ENCODE data around the gene FCRL2.
"Not testable (repeated sequence)": the region's sequence is repeated elsewhere in the genome, so short reads cannot be mapped to it uniquely, and the experiment has no call there.

Gene FCRL2

DNA sequence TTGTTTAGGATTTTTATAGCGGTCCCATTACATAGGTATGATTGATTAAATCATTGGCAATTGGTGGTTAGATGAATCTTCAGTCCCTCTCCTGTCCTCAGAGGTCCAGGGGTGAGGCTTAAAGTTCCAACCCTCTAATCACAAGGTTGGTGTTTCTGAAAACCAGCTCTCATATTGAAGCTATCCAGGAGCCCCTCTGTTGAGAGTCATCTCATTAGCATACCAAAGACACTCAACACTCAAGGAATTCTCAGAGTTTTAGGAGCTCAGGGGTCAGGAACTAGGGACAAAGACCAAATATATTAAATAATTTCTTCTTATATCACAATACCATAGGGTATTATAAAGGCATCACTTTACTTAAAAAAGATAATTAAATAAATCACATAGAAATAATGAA, 23.3 kb downstream of the FCRL2 start:
- DNase-seq (ENCODE audit: low read depth), result no peak

DNA sequence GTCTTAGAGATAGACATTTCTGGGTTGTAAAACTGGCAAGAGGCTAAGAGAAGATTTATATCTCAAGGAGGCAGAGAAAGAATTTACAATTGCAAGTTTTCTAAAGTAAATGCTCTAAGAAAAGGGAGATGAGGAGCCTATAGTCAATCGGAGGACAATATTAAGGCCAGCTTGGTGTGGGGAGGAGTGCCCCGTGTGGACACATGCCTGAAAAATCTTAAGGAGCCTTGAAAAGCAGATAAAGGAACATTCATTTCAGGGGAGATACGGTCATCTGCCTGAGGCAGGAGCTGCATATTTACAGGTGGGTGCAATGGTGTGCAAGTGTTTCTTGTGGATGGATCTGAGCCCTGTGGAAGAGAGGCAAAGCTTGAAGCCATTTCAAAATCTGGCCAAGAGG, 25.6 kb downstream of the FCRL2 start:
- no peak for DNase-seq (ENCODE audit: low read depth)

DNA sequence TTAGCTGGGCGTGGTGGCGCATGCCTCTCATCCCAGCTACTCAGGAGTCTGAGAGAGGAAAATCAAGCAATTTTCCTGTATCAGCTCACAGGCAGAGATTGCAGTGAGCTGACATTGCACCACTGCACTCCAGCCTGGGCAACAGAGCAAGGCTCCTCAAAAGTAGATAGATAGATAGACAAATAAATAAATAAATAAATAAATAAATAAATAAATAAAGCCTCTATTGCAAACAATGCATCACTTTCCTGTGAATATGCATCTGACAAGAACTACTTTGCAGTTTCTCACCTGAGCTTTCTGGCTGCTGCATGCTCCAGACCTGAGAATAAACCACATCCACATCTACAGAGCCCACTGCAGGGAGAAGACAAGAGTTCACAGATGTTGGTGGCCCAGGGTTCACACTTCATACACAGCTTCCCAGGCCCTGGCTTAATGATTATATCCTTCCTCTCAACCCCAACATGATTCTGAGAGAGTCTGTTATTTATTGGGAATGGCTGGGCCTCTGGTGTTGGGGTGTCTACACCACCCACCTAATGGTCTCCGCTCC, 28.6 kb downstream of the FCRL2 start:
- DNase-seq (ENCODE audit: low read depth), result no peak

DNA sequence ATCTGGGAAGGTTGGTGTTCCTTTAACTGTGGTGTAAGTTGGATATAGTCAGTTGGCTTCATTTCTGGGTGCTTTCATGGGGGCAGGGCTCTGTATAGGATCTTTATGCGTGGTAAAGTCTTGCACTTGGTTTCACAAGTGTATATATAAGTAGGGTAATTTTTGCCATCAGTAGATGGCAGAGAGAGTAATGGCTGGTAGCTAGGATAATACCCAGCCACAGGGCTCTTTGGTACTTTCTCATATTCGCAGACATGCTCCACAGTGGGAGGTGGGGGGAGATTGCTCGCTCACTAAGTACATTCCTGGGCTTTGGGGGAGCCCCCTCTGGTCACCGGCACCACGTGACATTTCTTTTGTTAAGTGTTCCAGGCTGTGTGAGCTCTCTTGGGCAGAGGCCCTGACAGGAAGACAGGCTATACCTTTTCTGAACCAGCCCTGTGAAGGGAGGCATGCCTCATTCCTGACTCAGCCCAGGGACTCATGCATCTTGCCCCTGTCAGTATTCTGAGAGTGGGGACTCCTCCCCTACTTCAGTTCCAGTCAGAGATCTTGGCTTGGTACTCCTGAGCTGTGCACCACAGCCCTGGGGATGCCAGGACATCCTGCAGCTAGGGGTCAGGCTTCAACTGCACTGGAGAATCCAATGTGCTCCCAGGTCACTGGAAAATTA, 37.6 kb downstream of the FCRL2 start:
- DNase-seq (ENCODE audit: low read depth), result no peak

DNA sequence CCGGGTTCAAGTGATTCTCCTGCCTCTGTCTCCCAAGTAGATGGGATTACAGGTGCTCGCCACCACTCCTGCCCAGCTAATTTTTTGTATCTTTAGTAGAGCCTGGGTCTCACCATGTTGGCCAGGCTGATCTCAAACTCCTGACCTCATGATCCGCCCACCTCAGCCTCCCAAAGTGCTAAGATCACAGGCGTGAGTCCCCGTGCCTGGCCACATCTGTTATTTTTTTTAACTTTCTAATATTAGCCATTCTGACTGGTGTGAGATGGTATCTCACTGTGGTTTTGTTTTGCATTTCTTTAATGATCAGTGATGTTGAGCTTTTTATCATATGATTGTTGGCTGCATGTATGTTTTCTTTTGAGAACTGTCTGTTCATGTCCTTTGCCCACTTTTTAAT, 40.9 kb downstream of the FCRL2 start:
- not testable (repeated sequence) for DNase-seq (ENCODE audit: low read depth)

DNA sequence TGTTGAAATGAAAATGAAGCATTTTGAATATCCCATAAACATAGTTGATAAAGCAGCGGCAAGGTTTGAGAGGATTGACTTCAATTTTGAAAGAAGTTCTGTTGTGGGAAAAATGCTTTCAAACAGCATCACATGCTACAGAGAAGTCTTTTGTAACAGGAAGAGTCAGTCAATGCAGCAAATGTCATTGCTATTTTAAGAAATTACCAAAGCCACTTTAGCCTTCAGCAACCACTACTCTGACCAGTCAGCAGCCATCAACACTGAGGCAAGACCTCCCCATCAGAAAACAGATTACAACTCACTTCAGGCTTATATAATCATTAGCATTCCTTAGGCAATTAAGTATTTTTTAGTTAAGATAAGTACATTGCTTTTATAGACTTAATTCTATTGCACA, 42.6 kb downstream of the FCRL2 start:
- no peak for DNase-seq (ENCODE audit: low read depth)

DNA sequence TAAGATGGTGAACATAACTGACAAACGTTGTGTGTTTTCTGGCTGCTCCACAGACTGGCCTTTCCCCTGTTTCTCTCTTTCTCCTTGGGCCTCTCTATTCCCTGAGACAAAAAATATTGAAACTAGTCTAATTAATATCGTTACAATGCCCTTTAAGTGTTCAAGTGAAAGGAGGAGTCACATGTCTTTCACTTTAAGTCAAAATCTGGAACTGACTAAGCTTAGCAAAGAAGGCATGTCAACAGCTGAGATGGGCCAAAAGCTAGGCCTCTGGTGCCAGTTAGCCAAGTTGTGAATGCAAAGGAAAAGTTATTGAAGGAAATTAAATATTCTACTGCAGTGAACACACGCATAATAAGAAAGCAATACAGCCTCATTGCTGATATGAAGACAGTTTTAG, 44.2 kb downstream of the FCRL2 start:
- DNase-seq (ENCODE audit: low read depth), result no peak

DNA sequence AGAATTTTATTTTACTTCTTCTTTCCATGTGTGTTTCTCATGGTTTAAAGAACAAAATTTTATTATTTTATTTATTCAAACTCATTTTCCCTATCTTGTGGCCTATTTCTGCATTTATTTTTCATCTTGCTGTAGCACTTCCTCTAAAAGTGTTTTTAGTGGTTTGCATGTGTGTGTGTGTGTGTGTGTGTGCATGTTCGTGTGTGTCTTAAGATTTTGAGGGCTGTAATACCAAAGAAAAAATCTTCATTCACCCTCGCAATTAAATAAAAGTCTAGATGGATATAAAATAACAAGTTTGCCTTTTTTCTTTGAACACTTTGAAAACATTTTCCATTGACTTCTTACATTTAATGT, 51.7 kb downstream of the FCRL2 start:
- DNase-seq (ENCODE audit: low read depth), result no peak

DNA sequence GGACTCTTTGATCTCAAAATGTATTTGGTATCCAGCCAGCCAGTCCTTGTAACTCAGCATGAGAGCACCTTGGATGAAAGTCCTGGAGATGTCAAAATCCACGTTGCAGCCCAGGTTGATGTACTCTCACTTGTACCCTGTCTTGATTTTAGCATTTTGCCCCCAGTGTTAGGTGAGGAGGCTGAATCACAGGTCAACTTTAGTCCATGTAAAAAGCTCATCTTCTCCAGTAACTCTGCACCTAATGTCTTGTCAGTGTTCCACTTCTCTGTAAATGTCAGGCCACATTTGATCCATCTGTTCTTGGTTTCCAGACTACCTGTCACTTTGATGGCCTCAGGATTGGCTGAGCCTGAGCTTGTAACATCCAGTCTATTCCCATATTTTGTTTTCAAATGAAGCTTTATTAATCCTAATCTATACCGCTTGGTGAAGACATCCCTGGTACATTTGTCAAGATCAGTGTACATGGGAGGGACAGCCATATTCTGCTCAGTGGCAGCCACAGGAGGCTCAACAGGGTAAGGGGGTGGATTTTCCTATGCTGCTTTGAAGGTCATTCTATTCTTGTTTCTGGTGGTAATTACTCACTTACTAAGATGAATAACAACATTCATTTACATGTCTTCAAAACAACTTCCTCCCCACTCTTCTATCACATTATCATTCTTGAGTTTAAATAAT, 52.3 kb downstream of the FCRL2 start:
- no peak for DNase-seq (ENCODE audit: low read depth)

DNA sequence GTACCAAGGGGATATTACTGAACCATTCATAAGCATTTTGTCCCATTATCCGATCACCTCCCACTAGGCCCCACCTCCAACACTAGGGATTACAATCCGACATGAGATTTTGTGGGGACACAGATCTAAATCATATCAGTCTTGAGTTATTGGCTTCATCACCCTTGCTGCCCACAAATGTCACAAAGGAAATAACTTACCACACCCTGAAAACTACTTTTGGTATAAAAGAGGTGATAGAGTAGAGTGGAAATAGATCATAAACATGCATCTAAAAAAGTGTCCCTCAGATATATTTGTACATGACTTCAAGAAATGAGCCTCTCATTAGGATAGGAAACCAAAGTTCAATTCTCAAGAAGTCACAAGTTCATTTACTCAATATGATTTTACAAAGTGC, 53.8 kb downstream of the FCRL2 start:
- DNase-seq (ENCODE audit: low read depth), result no peak

DNA sequence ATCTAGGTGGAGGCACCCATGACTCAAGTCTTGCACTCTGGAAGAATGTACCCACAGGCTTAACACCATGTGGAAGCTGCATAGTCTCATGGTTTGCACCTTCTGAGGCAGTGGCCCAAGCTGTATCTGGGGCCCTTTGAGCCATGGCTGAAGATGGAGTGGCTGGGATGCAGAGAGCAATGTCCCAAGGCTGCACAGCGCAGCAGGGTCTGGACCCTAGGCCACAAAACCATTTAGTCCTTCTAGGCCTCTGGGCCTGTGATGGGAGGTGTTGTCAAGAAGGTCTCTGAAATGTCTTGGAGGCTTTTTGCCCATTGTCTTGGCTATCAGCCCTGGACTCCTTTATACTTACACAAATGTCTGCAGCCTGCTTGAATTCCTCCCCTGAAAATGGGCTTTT, 54.9 kb downstream of the FCRL2 start:
- no peak for DNase-seq (ENCODE audit: low read depth)

DNA sequence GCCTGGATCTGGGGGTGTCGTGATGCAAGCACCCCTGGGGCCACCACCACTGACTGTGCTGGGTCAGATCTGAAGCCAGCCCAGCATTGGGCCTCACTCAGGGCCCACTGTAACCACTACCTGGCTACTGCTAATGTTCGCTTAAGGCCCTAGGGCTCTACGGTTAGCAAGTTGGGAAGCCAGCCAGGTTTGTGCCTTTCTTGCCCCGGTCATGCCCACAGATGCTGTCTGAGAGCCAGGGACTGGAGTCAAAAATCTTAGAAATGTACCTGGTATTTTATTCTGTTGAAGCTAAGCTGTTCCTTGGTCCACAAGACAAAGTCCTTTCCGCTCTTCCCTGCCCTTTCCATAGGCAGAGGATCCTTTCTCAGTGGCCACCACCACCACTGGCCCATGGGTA, 61.2 kb downstream of the FCRL2 start:
- no peak for DNase-seq (ENCODE audit: low read depth)

DNA sequence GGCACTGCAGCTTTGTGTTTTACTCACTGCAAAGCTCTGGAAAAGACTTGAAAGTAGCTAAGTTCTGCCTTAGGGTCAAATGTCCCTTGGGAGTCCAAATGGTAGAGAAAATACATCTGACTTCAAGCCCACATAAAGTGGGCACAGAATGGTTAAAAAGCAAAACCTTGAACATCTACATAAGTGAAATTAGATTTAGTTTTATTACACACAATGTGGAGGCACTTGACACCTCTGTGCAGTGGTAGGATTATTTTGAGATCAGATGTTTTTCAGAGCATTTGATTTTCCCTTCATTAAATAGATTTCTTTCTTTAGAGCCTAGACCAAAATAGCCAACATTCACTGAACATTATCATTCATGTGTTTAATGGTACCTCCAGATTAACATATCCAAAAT, 65.1 kb downstream of the FCRL2 start:
- no peak for DNase-seq (ENCODE audit: low read depth)

DNA sequence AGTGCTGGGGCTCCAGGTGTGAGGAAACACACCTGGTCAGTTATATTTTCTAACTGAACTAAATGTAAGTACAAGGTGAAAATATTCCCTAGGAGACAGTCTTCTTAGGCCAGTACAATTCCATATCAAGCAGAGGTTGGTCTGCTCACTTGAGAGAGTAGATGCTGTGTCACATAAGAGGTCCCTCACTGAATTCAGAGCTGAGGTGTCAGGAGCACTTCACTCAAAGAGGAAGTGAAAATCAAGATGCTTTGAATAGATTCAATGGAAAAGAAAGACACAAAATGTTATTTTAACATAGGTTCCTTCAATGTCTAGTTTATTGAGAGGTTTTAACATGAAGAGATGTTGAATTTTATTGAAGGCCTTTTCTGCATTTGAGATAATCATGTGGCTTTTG, 72.1 kb downstream of the FCRL2 start:
- no peak for DNase-seq (ENCODE audit: low read depth)

DNA sequence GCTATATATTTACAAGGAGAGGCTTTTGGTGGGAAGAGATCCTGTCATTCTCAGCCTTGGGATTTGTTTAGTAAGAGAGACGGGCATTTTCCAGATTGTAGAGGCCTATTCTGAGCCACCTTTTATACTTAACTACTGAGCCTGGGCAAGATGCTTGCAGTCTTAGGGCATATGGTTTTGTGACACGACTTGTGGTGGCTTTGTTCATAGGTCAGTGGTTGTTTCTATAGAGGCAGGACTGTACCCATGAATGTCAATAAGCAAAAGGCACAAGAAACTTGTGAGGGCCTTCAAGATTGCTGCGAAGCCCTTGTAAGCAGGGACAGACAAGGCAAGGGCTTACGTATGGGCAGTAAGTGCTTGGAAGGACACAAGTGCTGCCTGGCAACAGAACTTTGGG, 73.0 kb downstream of the FCRL2 start:
- DNase-seq (ENCODE audit: low read depth), result no peak

DNA sequence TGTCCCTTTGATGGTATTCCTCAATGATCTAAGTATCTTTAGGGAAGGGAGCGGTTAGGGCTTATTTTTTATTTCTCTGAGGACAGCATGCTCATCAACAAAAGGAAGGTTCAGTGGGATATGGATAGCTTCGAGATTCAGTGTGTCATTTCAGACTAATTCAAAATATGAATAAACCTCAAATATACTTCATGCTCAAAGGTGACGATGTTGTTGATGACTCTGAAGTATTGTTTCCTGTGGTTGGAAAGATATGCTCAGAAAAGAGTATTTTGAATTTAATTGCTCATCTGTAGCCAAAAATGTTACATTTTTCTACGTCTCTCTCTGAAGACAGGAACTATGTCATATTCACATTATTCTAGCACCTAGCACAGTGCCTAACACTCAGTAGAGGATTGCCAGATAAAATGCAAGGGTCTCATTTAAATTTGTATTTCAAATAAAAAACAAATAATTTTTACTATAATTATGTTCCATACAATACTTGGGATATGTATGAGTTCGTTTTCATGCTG, 74.6 kb downstream of the FCRL2 start:
- DNase-seq (ENCODE audit: low read depth), result no peak

DNA sequence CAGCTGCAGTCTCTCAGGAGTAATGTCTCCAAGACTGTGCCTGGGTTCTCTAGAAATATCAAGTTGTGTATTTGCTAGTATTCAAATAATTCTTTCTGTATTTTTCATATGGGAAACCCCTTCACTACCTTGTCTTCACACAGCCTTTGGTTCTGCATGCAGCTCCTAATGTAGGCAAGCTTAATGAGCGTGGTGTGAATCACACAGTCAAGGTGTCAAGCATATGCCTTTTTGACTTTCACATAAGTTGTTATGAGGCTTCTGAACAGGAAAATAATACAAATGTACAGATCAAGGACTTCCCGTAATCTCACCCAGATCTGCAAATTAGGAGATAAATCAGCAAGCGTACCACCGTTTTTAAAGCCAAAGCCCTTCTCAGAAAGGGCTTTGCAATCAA, 76.2 kb downstream of the FCRL2 start, which contains the start of gene FCRL3:
Gene FCRL3 (minus strand): TSS at position 38 of the 400 bp plus-strand sequence. CDS start 280 bp downstream, outside the sequence.
- no peak for DNase-seq (ENCODE audit: low read depth)

DNA sequence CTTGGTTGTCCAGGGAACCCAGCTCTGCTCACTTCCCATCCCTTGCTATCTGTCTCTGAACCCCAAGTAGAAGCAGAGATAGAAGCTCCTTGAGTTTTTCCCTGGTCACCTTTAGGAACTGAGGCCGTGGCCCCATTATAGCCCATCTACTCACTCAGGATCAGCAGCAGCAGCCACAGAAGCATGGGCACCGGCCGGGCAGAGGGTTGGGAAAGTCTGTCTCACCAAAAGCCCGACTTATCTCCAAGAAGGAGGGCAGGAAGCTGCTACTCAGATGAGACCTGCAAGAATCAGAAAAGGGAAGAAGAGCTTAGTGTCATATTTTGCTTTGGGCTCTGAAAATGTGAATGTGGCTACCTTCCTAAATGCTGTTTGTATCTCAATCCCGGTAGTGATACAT, 76.6 kb downstream of the FCRL2 start:
- no peak for DNase-seq (ENCODE audit: low read depth)

DNA sequence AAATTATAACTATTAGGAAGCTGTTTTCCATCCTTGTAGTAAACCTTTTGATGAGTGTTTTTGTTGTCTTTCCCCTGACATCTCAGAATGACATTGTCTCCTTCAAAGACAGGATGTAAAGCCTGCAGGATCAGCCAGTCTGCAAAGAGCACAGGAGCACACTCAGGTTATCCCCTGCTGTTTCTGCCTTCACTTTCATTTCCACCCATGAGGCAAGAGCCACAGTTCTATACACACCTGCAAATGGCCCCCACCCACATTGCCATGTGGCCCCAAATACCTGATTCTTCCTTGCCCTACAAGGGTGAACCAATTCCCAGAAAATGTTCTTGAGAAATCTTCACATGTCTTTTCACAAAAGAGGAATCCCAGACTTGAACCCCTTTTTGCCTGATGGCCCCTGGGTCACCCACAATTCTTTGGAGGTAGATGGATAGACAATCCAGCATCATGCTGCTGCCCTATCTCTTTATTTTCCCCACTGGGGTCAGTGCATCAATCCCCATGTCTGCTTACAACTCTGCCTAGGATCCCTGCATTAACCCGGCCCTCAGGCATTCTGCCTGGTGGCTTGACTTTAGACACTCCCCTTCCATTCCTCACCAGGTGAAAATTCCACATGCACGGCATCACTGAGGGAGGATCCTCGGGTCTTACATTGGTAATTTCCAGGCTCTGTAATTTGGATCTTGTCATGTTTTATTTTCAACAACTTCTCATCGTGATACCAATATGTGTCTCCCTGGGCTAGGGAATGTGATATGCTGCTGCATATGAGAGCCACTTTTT, 79.0 kb downstream of the FCRL2 start:
- DNase-seq (ENCODE audit: low read depth), result no peak

DNA sequence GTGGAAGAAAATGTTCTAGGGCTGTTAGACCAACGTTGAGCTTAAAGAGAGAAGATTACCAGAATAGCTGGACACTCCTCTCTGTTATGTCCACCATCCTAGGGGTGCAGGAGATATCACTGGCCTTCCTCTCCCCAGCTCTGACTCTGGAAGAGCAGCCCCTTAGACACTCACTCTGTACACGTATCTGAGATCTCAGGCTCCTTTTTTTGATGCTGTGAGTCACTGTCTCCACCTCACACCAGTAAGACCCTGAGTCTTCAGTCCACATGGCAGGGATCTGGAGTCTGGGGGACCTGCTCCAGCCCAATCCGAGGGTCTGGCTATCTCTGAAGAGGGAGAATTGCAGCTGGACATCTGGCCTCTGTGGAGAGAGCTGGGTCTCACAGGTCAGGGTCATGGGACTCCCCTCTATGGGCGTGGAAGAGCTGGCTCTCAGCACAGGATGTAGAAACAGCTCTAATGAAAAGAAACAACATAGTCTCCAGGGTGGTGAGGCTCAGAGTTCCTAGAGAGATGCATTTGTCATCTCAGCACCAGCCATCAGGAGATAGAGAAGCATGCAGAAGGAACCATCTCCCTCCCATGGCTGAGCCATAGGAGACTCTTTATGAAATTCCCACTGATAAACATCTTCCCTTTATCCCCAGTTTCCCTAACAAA, 79.8 kb downstream of the FCRL2 start:
- DNase-seq (ENCODE audit: low read depth), result no peak

All from HS-27A (cell line).